Measurements from ENCODE around the gene LMAN2L. TPM values are rescaled to one million over a fixed set of nuclear protein-coding genes. Genes with fewer than 3 reads are reported as not detected.
A peak's percentile ranks its signal among the peaks of the same experiment; 100 is the strongest.

LMAN2L gene
- total RNA-seq, 1 donor from 2014 or later = 37.1 TPM

- Histone ChIP-seq H3K27me3 (ENCODE audit: control insufficient read depth in 3 of 3, insufficient read depth in 3 of 3, low read length in 3 of 3) (no peaks in the 10 kb centered on the region), H3K9ac (ENCODE audit: low read depth in 1 of 3, low read length in 3 of 3) (peak overlapping the region; percentile 60 to 93 (median 87)), H3K36me3 (ENCODE audit: control insufficient read depth in 3 of 3, insufficient read depth in 3 of 3, low read length in 3 of 3) (peaks cover 0 to 2% (median 0%) of the 10 kb centered on the region in 3 donors), H3K4me1 (ENCODE audit: control insufficient read depth in 3 of 3, insufficient read depth in 3 of 3, low read length in 3 of 3) (peaks cover 40 to 44% (median 40%) of the 10 kb centered on the region in 3 donors), H3K4me3 (ENCODE audit: low read length in 3 of 3) (peak overlapping the region; percentile 77 to 98 (median 95)), H3K27ac (ENCODE audit: low read depth, low read length) (peak overlapping the region; percentile 14), H3K9me3 (ENCODE audit: control insufficient read depth in 3 of 3, low read length in 3 of 3) (no peaks in the 10 kb centered on the region)
Measured at GRCh38 chr2:96760986-96761832, 21.3 kb upstream of the LMAN2L start.

GRCh38 chr2:96760036-96760985 is 20.4 kb upstream of the LMAN2L start, which contains the start of gene CNNM4:
Gene CNNM4 (plus strand): TSS chr2:96760902. CDS start chr2:96761000, 98 bp downstream.
- H3K4me1 ChIP-seq (ENCODE audit: control insufficient read depth in 3 of 3, insufficient read depth in 3 of 3, low read length in 3 of 3) = peaks cover 40 to 44% (median 40%) of the 10 kb centered on the region in 3 donors
- H3K27me3 ChIP-seq (ENCODE audit: control insufficient read depth in 3 of 3, insufficient read depth in 3 of 3, low read length in 3 of 3) = no peaks in the 10 kb centered on the region
- H3K9me3 ChIP-seq (ENCODE audit: control insufficient read depth in 3 of 3, low read length in 3 of 3) = no peaks in the 10 kb centered on the region
- peak within 1 kb of the TSS; percentile 76 to 93 (median 87) for H3K9ac ChIP-seq (ENCODE audit: low read depth in 1 of 3, low read length in 3 of 3)
- H3K27ac ChIP-seq (ENCODE audit: low read depth, low read length) = peak within 1 kb of the TSS; percentile 54
- H3K36me3 ChIP-seq (ENCODE audit: control insufficient read depth in 3 of 3, insufficient read depth in 3 of 3, low read length in 3 of 3) = peaks cover 0 to 2% (median 0%) of the 10 kb centered on the region in 3 donors
- H3K4me3 ChIP-seq (ENCODE audit: low read length in 3 of 3) = peak within 1 kb of the TSS; percentile 77 to 98 (median 95)

DNA sequence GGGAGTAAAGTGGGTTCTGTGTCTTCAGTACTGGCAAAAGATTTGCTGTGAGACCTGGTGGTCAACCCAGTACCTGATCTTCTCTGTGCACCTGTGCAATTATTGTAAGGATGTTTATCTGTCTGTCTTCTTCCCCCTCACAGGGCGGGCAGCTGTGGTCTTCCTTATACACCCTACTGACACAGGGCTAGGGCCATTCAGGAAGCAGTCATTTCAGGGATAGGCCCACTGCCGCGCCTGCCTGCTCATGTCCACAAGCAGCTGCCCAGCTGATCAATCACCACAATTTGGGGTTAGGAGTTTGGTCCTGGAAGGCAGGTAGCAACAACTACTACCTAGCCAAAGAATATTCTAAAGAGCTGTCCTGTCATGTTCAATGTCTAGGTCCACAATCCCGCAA is 19.7 kb upstream of the LMAN2L start:
- H3K36me3 ChIP-seq (ENCODE audit: control insufficient read depth in 3 of 3, insufficient read depth in 3 of 3, low read length in 3 of 3) = peaks cover 0 to 2% (median 0%) of the 10 kb centered on the region in 3 donors
- H3K4me1 ChIP-seq (ENCODE audit: control insufficient read depth in 3 of 3, insufficient read depth in 3 of 3, low read length in 3 of 3) = peaks cover 38 to 42% (median 40%) of the 10 kb centered on the region in 3 donors
- H3K9ac ChIP-seq (ENCODE audit: low read depth in 1 of 3, low read length in 3 of 3) = no peak overlapping the region
- no peaks in the 10 kb centered on the region for H3K27me3 ChIP-seq (ENCODE audit: control insufficient read depth in 3 of 3, insufficient read depth in 3 of 3, low read length in 3 of 3)
- H3K27ac ChIP-seq (ENCODE audit: low read depth, low read length) = no peak overlapping the region
- no peak overlapping the region for H3K4me3 ChIP-seq (ENCODE audit: low read length in 3 of 3)
- no peaks in the 10 kb centered on the region for H3K9me3 ChIP-seq (ENCODE audit: control insufficient read depth in 3 of 3, low read length in 3 of 3)

DNA sequence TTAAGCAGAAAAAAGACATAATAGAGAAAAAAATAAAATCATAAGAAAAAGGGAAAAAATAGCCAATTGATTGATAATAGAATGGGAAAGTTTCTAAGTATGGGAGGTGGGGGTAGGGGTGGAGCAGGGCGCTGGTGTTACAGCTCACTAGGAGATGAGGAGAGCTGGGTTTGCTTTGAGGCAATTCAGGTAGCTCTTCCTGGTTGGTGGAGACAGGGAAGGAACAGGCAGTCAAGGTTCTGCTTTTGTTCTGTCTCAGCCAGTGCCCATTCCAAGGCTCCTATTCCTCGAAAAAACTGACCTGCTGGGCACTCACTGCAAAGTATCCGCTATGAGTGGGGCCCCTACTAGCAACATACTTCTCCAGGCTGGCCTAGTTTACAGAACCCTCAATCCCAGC is 19.1 kb upstream of the LMAN2L start:
- Histone ChIP-seq H3K4me1 (ENCODE audit: control insufficient read depth in 3 of 3, insufficient read depth in 3 of 3, low read length in 3 of 3) (peaks cover 33 to 37% (median 35%) of the 10 kb centered on the region in 3 donors), H3K27me3 (ENCODE audit: control insufficient read depth in 3 of 3, insufficient read depth in 3 of 3, low read length in 3 of 3) (no peaks in the 10 kb centered on the region), H3K36me3 (ENCODE audit: control insufficient read depth in 3 of 3, insufficient read depth in 3 of 3, low read length in 3 of 3) (peaks cover 0 to 2% (median 0%) of the 10 kb centered on the region in 3 donors), H3K4me3 (ENCODE audit: low read length in 3 of 3) (no peak overlapping the region), H3K9me3 (ENCODE audit: control insufficient read depth in 3 of 3, low read length in 3 of 3) (no peaks in the 10 kb centered on the region), H3K9ac (ENCODE audit: low read depth in 1 of 3, low read length in 3 of 3) (no peak overlapping the region), H3K27ac (ENCODE audit: low read depth, low read length) (no peak overlapping the region)

DNA sequence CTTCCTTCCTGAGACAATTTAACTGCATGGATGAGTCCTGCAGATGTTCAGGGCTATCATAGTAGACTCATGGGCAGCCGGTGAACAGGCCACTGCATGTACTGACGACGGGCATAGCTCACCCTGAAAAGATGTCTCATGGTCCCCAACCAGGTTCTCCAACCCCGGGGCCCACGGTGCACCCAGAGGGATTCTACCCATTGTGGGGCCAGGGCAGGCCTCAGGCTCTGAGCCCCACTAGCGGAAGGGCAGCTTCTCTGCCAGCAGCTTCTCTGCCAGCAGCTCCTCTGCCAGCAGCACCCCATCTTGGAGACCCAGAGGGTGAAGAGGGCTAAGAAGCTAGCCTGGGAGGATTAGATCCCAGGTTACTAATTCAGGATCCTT is 17.6 kb upstream of the LMAN2L start:
- no peak overlapping the region for H3K4me3 ChIP-seq (ENCODE audit: low read length in 3 of 3)
- H3K36me3 ChIP-seq (ENCODE audit: control insufficient read depth in 3 of 3, insufficient read depth in 3 of 3, low read length in 3 of 3) = peaks cover 0 to 2% (median 0%) of the 10 kb centered on the region in 3 donors
- no peak overlapping the region for H3K9ac ChIP-seq (ENCODE audit: low read depth in 1 of 3, low read length in 3 of 3)
- no peaks in the 10 kb centered on the region for H3K9me3 ChIP-seq (ENCODE audit: control insufficient read depth in 3 of 3, low read length in 3 of 3)
- H3K27me3 ChIP-seq (ENCODE audit: control insufficient read depth in 3 of 3, insufficient read depth in 3 of 3, low read length in 3 of 3) = no peaks in the 10 kb centered on the region
- H3K27ac ChIP-seq (ENCODE audit: low read depth, low read length) = no peak overlapping the region
- H3K4me1 ChIP-seq (ENCODE audit: control insufficient read depth in 3 of 3, insufficient read depth in 3 of 3, low read length in 3 of 3) = peaks cover 18 to 22% (median 20%) of the 10 kb centered on the region in 3 donors

GRCh38 chr2:96756788-96757476 is 17.1 kb upstream of the LMAN2L start:
- H3K27me3 ChIP-seq (ENCODE audit: control insufficient read depth in 3 of 3, insufficient read depth in 3 of 3, low read length in 3 of 3) = no peaks in the 10 kb centered on the region
- H3K9ac ChIP-seq (ENCODE audit: low read depth in 1 of 3, low read length in 3 of 3) = no peak overlapping the region
- H3K36me3 ChIP-seq (ENCODE audit: control insufficient read depth in 3 of 3, insufficient read depth in 3 of 3, low read length in 3 of 3) = peaks cover 0 to 2% (median 0%) of the 10 kb centered on the region in 3 donors
- no peak overlapping the region for H3K27ac ChIP-seq (ENCODE audit: low read depth, low read length)
- no peaks in the 10 kb centered on the region for H3K9me3 ChIP-seq (ENCODE audit: control insufficient read depth in 3 of 3, low read length in 3 of 3)
- H3K4me3 ChIP-seq (ENCODE audit: low read length in 3 of 3) = no peak overlapping the region
- H3K4me1 ChIP-seq (ENCODE audit: control insufficient read depth in 3 of 3, insufficient read depth in 3 of 3, low read length in 3 of 3) = peaks cover 13 to 16% (median 15%) of the 10 kb centered on the region in 3 donors

DNA sequence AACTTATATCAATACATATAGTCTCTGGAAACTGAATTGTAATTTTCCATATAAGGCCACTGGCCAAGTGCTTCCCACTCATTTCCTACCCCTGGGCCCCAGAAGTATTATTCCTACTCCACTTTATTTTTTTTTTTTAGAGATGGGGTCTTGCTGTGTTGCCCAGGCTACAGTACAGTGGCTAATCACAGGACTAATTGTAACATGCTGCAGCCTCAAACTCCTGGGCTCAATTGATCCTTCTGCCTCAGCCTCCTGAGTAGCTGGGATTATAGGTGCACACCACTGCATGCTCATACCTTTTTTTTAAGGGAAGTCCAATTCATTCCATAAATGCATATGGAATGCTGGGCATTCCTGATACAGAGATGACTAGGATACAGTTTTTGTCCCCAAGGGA is 14.5 kb upstream of the LMAN2L start:
- no peaks in the 10 kb centered on the region for H3K36me3 ChIP-seq (ENCODE audit: control insufficient read depth in 3 of 3, insufficient read depth in 3 of 3, low read length in 3 of 3)
- no peaks in the 10 kb centered on the region for H3K9me3 ChIP-seq (ENCODE audit: control insufficient read depth in 3 of 3, low read length in 3 of 3)
- no peak overlapping the region for H3K4me3 ChIP-seq (ENCODE audit: low read length in 3 of 3)
- no peaks in the 10 kb centered on the region for H3K27me3 ChIP-seq (ENCODE audit: control insufficient read depth in 3 of 3, insufficient read depth in 3 of 3, low read length in 3 of 3)
- no peak overlapping the region for H3K27ac ChIP-seq (ENCODE audit: low read depth, low read length)
- no peaks in the 10 kb centered on the region for H3K4me1 ChIP-seq (ENCODE audit: control insufficient read depth in 3 of 3, insufficient read depth in 3 of 3, low read length in 3 of 3)
- H3K9ac ChIP-seq (ENCODE audit: low read depth in 1 of 3, low read length in 3 of 3) = no peak overlapping the region

DNA sequence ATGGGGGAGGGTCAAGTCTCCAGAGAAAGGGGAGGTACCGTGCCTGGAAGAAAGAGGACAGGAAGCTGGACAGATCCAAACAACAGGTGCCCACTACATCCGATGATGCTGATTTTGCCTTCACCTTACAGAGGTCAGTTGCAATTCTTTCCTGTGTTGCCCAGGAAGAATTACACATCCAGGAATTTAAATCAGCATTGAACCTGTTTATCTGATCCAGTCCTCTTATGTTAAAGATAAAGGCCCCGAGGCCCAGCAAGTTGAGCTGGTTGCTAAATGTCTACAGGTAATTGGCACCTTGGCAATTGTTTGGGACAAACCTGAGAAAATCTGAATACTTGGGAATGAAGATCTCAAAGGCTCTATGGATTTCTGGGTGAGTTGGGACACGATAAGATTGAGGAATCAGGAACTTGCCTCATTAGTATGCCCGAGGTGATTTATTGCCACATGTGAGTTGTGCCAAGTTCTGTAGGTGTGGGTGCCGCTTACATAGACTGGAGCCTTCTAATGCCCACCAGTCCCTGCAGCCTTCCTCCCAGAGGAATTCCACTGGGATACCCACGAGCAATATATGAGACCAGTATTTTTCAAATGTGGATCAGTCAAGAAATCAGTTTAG is 13.9 kb upstream of the LMAN2L start:
- H3K36me3 ChIP-seq (ENCODE audit: control insufficient read depth in 3 of 3, insufficient read depth in 3 of 3, low read length in 3 of 3) = no peaks in the 10 kb centered on the region
- H3K9me3 ChIP-seq (ENCODE audit: control insufficient read depth in 3 of 3, low read length in 3 of 3) = no peaks in the 10 kb centered on the region
- no peak overlapping the region for H3K4me3 ChIP-seq (ENCODE audit: low read length in 3 of 3)
- H3K27me3 ChIP-seq (ENCODE audit: control insufficient read depth in 3 of 3, insufficient read depth in 3 of 3, low read length in 3 of 3) = no peaks in the 10 kb centered on the region
- no peak overlapping the region for H3K27ac ChIP-seq (ENCODE audit: low read depth, low read length)
- no peak overlapping the region for H3K9ac ChIP-seq (ENCODE audit: low read depth in 1 of 3, low read length in 3 of 3)
- H3K4me1 ChIP-seq (ENCODE audit: control insufficient read depth in 3 of 3, insufficient read depth in 3 of 3, low read length in 3 of 3) = no peaks in the 10 kb centered on the region

DNA sequence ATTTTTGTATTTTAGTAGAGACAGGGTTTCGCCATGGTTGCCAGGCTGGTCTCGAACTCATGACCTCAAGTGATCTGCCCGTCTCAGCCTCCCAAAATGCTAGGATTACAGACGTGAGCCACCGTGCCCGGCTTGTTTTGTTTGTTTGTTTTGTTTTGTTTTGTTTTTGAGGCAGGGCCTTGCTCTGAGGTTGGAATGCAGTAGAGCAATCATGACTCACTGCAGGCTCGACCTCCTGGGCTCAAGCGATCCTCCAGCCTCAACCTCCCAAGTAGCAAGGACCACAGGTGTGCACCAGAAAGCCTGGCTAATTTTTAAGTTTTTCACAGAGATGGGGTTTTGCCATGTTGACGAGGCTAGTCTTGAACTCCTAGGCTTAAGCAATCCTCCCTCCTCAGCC is 11.9 kb upstream of the LMAN2L start:
- Histone ChIP-seq H3K27ac (ENCODE audit: low read depth, low read length) (no peak overlapping the region), H3K36me3 (ENCODE audit: control insufficient read depth in 3 of 3, insufficient read depth in 3 of 3, low read length in 3 of 3) (no peaks in the 10 kb centered on the region), H3K9ac (ENCODE audit: low read depth in 1 of 3, low read length in 3 of 3) (no peak overlapping the region), H3K4me3 (ENCODE audit: low read length in 3 of 3) (no peak overlapping the region), H3K4me1 (ENCODE audit: control insufficient read depth in 3 of 3, insufficient read depth in 3 of 3, low read length in 3 of 3) (no peaks in the 10 kb centered on the region), H3K27me3 (ENCODE audit: control insufficient read depth in 3 of 3, insufficient read depth in 3 of 3, low read length in 3 of 3) (no peaks in the 10 kb centered on the region), H3K9me3 (ENCODE audit: control insufficient read depth in 3 of 3, low read length in 3 of 3) (no peaks in the 10 kb centered on the region)
